Endothelial cell (in vitro differentiated cells): Measurements from ENCODE around the gene ZNF408. TPM values are rescaled to one million over a fixed set of nuclear protein-coding genes. Genes with fewer than 3 reads are reported as not detected.

Source experiments
- DNase-seq: peaks from one replicate; pipeline ENCODE4 v3.0.0; 2021; ENCODE audit warnings: low spot score
- H3K27ac Mint-ChIP-seq: one replicate; pipeline ENCODE4 v1.8.0; 2021; ENCODE audit warnings: mixed read lengths, inconsistent platforms; ENCODE audit not compliant: unreplicated experiment
- H3K27me3 Mint-ChIP-seq: one replicate; pipeline ENCODE4 v1.8.0; 2021; ENCODE audit warnings: mild to moderate bottlenecking, moderate library complexity, mixed read lengths, inconsistent platforms; ENCODE audit not compliant: unreplicated experiment
- H3K36me3 Mint-ChIP-seq: one replicate; pipeline ENCODE4 v1.8.0; 2021; ENCODE audit warnings: mild to moderate bottlenecking, low read depth, mixed read lengths, inconsistent platforms; ENCODE audit not compliant: unreplicated experiment
- H3K4me1 Mint-ChIP-seq: one replicate; pipeline ENCODE4 v1.8.0; 2021; ENCODE audit warnings: mild to moderate bottlenecking, mixed read lengths, inconsistent platforms; ENCODE audit not compliant: unreplicated experiment
- H3K4me3 Mint-ChIP-seq: one replicate; pipeline ENCODE4 v1.8.0; 2021; ENCODE audit warnings: mild to moderate bottlenecking, mixed read lengths, inconsistent platforms; ENCODE audit not compliant: unreplicated experiment
- H3K9me3 Mint-ChIP-seq: one replicate; pipeline ENCODE4 v1.8.0; 2021; ENCODE audit warnings: mixed read lengths, inconsistent platforms; ENCODE audit not compliant: unreplicated experiment
- CTCF ChIP-seq: fragments of 200-600 bp; sonication (generic); IDR thresholded peaks from one replicate; pipeline ENCODE4 v1.5.0; 2021; ENCODE audit warnings: antibody characterized with exemption; ENCODE audit not compliant: unreplicated experiment
- total RNA-seq: library from RNA; stranded (reverse); fragmentation: NEBNext Ultra II Directional; extraction: Animal tissue kit (Norgen Biotek cat#: 25700); gene quantifications from one replicate; pipeline ENCODE4 v1.2.1, GENCODE V29; 2021; ENCODE audit not compliant: unreplicated experiment

The ZNF408 gene
- total RNA-seq, 1 donor from 2014 or later: 23.2 TPM

- no peaks in the 10 kb centered on the region for H3K9me3 Mint-ChIP-seq
- H3K4me3 Mint-ChIP-seq: no peak overlapping the region
- no peak for TF ChIP-seq CTCF
- peaks cover 13% of the 10 kb centered on the region for H3K27me3 Mint-ChIP-seq
- H3K36me3 Mint-ChIP-seq: peaks cover 23% of the 10 kb centered on the region
- H3K4me1 Mint-ChIP-seq: peaks cover 26% of the 10 kb centered on the region
- no peak for DNase-seq
- H3K27ac Mint-ChIP-seq: no peak overlapping the region
These were observed 22.1 kb upstream of the ZNF408 start for GRCh38 chr11:46678741-46679130.

DNA sequence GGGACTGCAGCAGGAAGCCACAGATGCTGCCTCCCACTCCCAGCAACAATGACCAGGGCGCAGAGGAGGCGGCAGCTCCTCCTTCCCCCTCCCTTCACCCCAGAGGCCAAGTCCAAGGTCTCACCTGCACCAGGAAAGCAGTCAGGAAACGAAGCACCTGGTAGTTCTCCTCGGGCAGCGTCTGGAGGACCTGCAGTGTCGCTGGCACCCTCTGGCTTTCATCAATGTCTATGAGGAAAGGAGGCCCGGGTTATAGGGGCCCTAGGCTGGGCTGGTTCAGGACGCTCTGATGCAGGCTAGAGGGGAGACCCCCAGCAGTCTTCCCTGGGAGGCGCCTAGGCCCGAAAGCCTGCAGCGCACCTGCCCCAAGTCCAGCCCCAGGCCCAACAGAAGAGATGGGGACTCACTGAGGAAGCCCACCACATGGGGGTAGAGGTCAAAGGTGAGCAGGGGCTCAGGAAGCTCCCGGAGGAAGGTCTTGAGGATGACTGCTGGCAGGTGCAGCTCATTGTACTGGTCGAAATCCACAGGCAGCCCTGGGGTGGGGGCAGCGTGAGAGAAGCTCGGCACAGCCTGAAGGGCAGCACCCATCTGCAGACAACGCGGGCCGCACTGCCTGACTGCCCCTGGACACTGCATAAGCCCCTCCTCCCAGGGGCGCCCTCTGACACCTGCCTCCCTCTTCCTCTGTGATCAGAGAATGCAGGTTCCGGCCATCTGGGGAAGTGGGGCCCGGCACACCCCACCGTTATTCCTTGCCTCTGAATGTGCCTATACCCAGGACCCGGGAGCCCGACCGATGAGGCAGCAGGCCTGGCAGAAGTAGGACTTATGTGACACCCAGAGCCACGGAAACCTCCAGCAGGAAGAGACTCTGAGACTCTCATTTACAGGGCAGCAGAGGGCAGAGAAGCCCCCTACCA, 21.3 kb upstream of the ZNF408 start:
- no peak overlapping the region for H3K4me3 Mint-ChIP-seq
- peaks cover 22% of the 10 kb centered on the region for H3K4me1 Mint-ChIP-seq
- DNase-seq: no peak
- H3K36me3 Mint-ChIP-seq: peaks cover 23% of the 10 kb centered on the region
- H3K9me3 Mint-ChIP-seq: no peaks in the 10 kb centered on the region
- no peak overlapping the region for H3K27ac Mint-ChIP-seq
- TF ChIP-seq CTCF: no peak
- peaks cover 13% of the 10 kb centered on the region for H3K27me3 Mint-ChIP-seq

DNA sequence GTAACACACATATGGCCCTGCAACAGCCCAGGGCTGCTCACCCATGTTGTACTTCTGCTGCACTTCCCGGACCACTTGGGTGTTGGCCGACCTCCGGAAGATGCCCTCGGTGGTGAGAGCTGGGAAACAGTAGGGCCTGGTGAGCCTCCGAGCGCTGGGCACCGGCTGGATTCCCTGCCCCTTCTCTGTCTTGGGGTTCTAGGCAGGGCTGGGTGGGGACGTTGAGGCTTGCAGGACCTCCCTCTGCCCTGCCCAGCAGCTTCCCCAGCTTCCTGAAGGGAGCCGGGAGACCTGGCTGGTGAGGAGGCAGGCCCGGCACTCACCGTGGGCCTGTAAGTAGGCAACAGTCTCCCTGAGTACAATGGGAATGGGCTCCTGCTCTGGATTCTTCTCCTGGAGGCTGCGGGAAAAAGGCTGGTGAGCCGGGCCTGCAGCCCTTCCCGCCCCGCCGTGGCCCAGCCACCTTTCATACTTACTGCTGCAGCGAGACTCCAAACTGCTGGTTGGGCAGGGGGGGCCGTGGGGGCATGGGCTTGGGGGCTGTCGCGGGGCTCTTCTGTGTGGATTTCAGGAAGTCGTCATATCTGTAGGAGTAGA, 20.6 kb upstream of the ZNF408 start:
- Mint-ChIP-seq H3K27me3 (peaks cover 8% of the 10 kb centered on the region), H3K4me1 (peaks cover 18% of the 10 kb centered on the region), H3K36me3 (peaks cover 23% of the 10 kb centered on the region), H3K4me3 (no peak overlapping the region), H3K9me3 (no peaks in the 10 kb centered on the region), H3K27ac (no peak overlapping the region)
- no peak for TF ChIP-seq CTCF
- DNase-seq: no peak

- no peak for TF ChIP-seq CTCF
- no peak for DNase-seq
- Mint-ChIP-seq H3K4me3 (no peak overlapping the region), H3K4me1 (peaks cover 16% of the 10 kb centered on the region), H3K27me3 (peaks cover 6% of the 10 kb centered on the region), H3K9me3 (no peaks in the 10 kb centered on the region), H3K36me3 (peaks cover 23% of the 10 kb centered on the region), H3K27ac (no peak overlapping the region)
These were observed 20.0 kb upstream of the ZNF408 start for GRCh38 chr11:46680815-46681214.

DNA sequence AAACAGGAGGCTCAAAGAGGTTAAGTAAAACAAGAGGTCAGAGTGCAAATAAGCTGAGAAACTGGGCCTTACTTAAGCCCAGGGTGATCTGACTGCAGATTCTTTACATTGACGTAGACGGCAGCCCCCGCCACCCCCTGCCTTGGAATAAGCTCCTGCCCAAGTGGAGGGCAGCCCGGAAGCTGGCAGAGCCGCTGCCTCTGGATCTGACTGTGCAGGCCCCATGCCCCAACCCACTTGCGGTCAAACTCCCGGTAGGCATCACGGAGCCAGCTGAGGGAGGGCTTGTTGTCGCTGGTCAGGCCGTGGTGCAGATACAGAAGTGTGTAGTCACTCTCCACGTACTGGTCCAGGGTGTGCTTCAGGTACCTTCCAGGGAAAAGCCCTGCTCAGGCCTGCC, 19.0 kb upstream of the ZNF408 start:
- peaks cover 22% of the 10 kb centered on the region for H3K36me3 Mint-ChIP-seq
- no peak overlapping the region for H3K4me3 Mint-ChIP-seq
- H3K27me3 Mint-ChIP-seq: peaks cover 7% of the 10 kb centered on the region
- H3K4me1 Mint-ChIP-seq: peaks cover 10% of the 10 kb centered on the region
- no peak for DNase-seq
- H3K9me3 Mint-ChIP-seq: no peaks in the 10 kb centered on the region
- TF ChIP-seq CTCF: no peak
- no peak overlapping the region for H3K27ac Mint-ChIP-seq
